Thoracic aorta (tissue), 2 donors: ENCODE measurements around the gene SLC26A1. TPM values are rescaled to one million over a fixed set of nuclear protein-coding genes. Genes with fewer than 3 reads are reported as not detected.

Experiments used
- ATAC-seq: fragments of 150-250 bp; one replicate; pipeline ENCODE4 v1.8.0; 2017; ENCODE audit warnings: low read depth; ENCODE audit not compliant: insufficient number of reproducible peaks, low FRiP score
- DNase-seq: peaks from one replicate; pipeline ENCODE4 v3.0.0-alpha.2; 2020; ENCODE audit warnings: low spot score
- H3K27ac ChIP-seq, 2 donors: fragments of 200-600 bp; sonication (generic); 1 replicate in 1 of 2; 2 replicates in 1 of 2; pipeline ENCODE4 v1.5.1; 2016; ENCODE audit warnings: mild to moderate bottlenecking in 2 of 2, moderate library complexity in 2 of 2
- H3K27me3 ChIP-seq: fragments of 200-600 bp; sonication (generic); replicated peaks from 2 replicates; pipeline ENCODE4 v1.6.0; 2016; ENCODE audit warnings: mild to moderate bottlenecking; ENCODE audit not compliant: insufficient read depth
- H3K36me3 ChIP-seq: fragments of 200-600 bp; sonication (generic); one replicate; pipeline ENCODE4 v1.5.1; 2016
- H3K4me1 ChIP-seq, 2 donors: fragments of 200-600 bp; sonication (generic); 1 replicate in 1 of 2; 2 replicates in 1 of 2; pipeline versions ENCODE4 v1.5.1 to v1.6.0; 2016; ENCODE audit warnings: low read depth in 2 of 2, mild to moderate bottlenecking in 1 of 2; ENCODE audit not compliant: control insufficient read depth in 1 of 2
- H3K4me3 ChIP-seq: fragments of 200-600 bp; sonication (generic); 2 replicates; pipeline ENCODE4 v1.5.1; 2016; ENCODE audit warnings: mild to moderate bottlenecking
- H3K9me3 ChIP-seq: fragments of 200-600 bp; sonication (generic); 2 replicates; pipeline ENCODE4 v1.5.1; 2016
- total RNA-seq, 2 donors: library from RNA; depleted of rRNA; stranded (reverse); fragments of >200 nt; gene quantifications; one replicate each; pipeline versions ENCODE4 v1.1.0 to v1.2.3, GENCODE V29; 2016
- TF ChIP-seq, protein P1 (sequence below): fragments of 200-600 bp; sonication (generic); IDR thresholded peaks from one replicate; pipeline ENCODE4 v1.5.1; 2019; ENCODE audit warnings: antibody characterized with exemption

SLC26A1 gene
- total RNA-seq, 2 donors from 2014 or later, result not detected

DNA sequence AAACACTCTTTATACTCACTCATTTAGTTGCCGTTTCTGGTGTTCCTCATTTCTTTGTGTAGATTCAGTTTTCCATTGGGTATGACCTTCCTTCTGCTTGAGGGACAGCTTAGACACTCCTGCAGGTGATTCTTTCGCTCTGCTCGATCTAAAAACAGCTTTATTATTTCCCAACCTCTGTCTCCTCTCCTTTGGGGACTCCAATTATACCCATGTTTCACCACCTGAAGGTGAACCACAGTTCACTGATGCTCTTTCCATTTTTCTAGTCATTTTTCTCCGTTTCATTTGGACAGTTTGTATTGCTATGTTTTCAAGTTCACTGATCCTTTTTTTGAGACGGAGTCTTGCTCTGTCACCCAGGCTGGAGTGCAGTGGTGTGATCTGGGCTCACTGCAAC is 13.7 kb upstream of the SLC26A1 start:
- Histone ChIP-seq H3K4me3 (no peak overlapping the region), H3K27me3 (no peaks in the 10 kb centered on the region), H3K36me3 (no peaks in the 10 kb centered on the region), H3K4me1 (peaks cover 6 to 32% of the 10 kb centered on the region in 2 donors), H3K27ac (no peak overlapping the region), H3K9me3 (no peaks in the 10 kb centered on the region)
- ATAC-seq, result no peak
- DNase-seq, result no peak
- TF ChIP-seq, protein P1, sequence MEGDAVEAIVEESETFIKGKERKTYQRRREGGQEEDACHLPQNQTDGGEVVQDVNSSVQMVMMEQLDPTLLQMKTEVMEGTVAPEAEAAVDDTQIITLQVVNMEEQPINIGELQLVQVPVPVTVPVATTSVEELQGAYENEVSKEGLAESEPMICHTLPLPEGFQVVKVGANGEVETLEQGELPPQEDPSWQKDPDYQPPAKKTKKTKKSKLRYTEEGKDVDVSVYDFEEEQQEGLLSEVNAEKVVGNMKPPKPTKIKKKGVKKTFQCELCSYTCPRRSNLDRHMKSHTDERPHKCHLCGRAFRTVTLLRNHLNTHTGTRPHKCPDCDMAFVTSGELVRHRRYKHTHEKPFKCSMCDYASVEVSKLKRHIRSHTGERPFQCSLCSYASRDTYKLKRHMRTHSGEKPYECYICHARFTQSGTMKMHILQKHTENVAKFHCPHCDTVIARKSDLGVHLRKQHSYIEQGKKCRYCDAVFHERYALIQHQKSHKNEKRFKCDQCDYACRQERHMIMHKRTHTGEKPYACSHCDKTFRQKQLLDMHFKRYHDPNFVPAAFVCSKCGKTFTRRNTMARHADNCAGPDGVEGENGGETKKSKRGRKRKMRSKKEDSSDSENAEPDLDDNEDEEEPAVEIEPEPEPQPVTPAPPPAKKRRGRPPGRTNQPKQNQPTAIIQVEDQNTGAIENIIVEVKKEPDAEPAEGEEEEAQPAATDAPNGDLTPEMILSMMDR, result no peak

DNA sequence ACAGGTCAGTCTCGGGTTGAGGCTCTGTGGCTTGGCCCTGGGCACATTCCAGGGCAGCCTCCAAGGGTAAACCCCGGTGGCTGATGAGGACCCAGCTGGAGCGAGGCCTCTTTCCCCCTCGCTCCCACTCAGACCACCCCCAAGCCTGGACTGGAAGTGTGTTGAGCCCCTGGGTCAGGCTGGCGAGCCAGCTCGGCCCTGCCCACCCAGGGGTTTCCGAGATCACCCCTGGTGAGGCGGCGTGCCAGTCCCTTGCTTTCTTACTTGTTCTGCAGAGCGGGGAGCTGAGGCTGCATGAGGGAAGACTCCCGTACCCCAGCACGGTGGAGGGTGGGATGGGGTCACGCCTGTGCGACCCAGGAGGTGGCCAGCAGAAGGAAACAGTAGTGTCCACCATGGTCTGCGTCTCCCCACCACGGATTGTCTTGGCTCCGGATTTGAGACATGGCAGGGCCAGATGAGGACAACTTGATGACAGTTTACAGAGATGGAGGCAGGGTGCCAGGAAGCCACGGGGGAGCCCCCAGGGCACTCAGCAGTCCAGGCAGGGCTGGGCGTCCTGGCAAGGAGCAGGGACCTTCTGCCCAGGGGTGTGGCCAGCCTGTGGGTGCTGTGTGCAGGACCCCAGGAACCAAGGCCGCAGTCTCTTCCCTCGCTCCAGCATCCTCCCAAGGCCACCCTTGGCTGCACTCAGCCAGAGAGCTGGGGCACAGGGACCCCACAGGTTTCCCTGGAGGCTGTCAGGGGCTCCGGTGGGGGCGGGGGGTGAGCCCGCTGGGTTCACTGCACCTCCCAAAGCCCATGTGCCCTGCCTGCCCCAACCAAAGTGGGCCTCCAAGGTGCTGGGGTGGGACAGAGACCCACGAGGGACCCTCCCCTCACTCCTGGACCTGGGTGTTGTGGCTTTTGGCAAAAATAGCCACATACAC is 11.6 kb upstream of the SLC26A1 start:
- TF ChIP-seq, protein P1, result no peak
- ATAC-seq (no peak), DNase-seq (no peak)
- Histone ChIP-seq H3K4me1 (peaks cover 6 to 22% of the 10 kb centered on the region in 2 donors), H3K9me3 (no peaks in the 10 kb centered on the region), H3K27ac (no peak overlapping the region), H3K4me3 (no peak overlapping the region), H3K36me3 (no peaks in the 10 kb centered on the region), H3K27me3 (no peaks in the 10 kb centered on the region)

DNA sequence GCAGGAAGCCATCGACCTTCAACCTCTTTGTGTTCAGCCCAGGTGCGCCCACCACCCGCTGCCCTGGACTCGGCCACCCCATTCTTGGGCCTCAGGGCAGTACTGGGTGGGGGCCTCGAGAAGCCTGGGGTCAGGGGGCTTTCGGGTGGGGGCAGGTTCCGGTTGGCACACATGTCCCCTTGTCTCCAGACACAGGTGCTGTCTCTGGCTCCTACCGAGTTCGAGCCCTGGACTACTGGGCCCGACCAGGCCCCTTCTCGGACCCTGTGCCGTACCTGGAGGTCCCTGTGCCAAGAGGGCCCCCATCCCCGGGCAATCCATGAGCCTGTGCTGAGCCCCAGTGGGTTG is 10.8 kb upstream of the SLC26A1 start:
- Histone ChIP-seq H3K9me3 (no peaks in the 10 kb centered on the region), H3K4me1 (peaks cover 6 to 19% of the 10 kb centered on the region in 2 donors), H3K27ac (no peak overlapping the region), H3K27me3 (no peaks in the 10 kb centered on the region), H3K4me3 (no peak overlapping the region), H3K36me3 (no peaks in the 10 kb centered on the region)
- TF ChIP-seq, protein P1, result no peak
- ATAC-seq (no peak), DNase-seq (no peak)

DNA sequence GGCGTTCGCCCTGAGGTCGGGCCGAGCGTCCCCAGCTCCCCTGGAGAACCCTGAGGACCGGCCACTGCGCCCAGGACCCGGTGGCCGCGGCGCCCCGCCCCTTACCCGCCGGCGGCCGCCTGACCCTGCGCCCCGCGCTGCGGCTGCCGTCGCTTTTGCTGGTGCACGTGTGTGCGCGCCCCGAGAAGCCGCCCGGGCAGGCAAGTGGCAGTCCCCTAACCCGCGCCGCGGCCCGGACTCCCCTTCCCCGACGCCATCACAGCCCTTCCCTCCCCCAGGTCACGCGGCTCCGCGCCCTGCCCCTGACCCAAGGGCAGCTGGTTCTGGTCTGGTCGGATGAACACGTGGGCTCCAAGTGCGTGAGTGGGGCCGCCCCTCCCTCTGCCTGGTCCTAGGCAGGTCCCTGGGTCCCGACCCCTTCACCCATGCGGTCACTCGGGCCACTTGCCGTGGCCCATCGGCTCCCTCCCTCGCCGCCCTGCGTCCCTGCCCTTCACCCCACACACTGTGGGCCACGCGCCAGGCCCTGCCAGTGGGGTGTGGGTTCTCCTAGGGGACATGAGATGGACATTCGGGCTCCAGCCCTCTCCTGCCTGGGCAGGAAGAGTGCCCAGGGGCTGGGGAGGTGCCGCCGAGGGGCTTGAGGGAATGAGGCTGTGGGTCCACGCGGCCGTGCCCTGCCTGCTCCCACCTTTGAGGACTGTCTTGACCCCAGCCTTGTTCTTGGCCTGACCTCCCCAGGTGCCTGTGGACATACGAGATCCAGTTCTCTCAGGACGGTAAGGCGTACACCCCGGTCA is 10.3 kb upstream of the SLC26A1 start:
- TF ChIP-seq, protein P1, result no peak
- H3K27me3 ChIP-seq, result no peaks in the 10 kb centered on the region
- no peaks in the 10 kb centered on the region for H3K9me3 ChIP-seq
- no peak overlapping the region for H3K4me3 ChIP-seq
- no peak overlapping the region for H3K27ac ChIP-seq
- peaks cover 6 to 14% of the 10 kb centered on the region in 2 donors for H3K4me1 ChIP-seq
- no peak for DNase-seq
- ATAC-seq, result no peak
- no peaks in the 10 kb centered on the region for H3K36me3 ChIP-seq

DNA sequence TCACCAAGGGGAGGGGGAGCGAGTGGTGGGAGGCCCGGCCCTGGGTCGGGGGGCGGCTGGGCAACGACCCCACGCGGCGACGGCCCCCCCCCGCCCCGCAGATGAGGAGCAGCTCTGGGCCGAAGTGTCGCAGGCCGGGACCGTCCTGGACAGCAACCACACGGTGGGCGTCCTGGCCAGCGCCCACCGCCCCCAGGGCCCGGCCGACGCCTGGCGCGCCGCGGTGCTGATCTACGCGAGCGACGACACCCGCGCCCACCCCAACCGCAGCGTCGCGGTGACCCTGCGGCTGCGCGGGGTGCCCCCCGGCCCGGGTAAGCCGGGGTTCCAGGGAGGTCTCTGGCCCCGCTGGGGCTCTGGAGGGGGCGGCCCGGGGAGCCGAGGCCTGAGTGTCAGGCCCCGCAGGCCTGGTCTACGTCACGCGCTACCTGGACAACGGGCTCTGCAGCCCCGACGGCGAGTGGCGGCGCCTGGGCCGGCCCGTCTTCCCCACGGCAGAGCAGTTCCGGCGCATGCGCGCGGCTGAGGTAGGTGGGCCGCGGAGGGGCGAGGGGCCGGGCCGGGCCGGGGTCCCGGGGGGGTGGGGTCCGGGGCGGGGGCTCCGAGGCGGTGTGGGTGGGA is 9.5 kb upstream of the SLC26A1 start:
- H3K27ac ChIP-seq, result no peak overlapping the region
- no peaks in the 10 kb centered on the region for H3K36me3 ChIP-seq
- DNase-seq (no peak), ATAC-seq (no peak)
- H3K9me3 ChIP-seq, result no peaks in the 10 kb centered on the region
- peaks cover 9 to 18% of the 10 kb centered on the region in 2 donors for H3K4me1 ChIP-seq
- H3K4me3 ChIP-seq, result no peak overlapping the region
- peaks cover 2% of the 10 kb centered on the region for H3K27me3 ChIP-seq
- TF ChIP-seq, protein P1, result no peak
